HG03108 (cell line): ENCODE measurements around the gene SLC8A3.
"Not testable (repeated sequence)": the region's sequence is repeated elsewhere in the genome, so short reads cannot be mapped to it uniquely, and the experiment has no call there.

ENCODE experiments used
- ATAC-seq: cut with Tn5 transposase; IDR thresholded peaks from one replicate; pipeline ENCODE4 v1.9.1; 2021; ENCODE audit warnings: moderate library complexity; ENCODE audit not compliant: unreplicated experiment

The SLC8A3 gene

DNA sequence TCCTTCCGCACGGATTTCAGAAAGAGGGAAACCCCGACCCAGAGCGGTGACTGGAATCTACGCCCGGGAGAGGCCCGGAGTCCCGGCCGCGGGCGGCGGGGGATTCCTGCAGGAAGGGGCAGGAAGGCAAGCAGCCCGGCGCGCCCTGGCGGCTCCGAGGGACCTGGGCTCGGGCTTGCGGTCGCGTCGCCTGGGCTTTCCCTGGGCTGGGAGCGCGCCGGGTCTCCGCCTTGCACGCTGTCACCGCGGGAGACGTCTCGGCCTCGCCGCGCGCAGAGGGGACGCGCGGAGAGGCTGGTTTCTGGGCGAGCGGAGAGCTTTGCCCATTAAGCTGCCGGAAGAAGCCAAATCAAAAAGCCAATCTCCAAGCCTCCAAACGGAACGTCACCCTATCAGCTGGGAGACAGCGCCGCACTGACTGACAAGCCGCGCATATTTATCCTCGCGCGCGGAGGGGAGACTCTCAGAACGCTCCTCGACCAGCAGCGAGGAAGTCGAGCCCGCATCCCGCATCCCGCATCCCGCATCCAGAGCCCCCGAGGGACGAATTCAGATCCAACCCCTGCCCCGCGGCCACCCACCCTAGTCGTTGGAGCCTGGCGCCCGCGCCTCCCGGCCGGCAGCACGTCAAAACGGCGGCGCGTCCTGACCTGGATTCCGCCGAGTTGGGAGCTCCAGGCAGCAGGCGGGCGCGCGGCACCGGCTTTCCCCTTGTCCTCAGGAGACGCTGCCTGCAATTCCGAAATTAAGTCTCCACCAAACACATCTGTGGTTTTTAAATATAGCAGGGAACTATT is at the start of gene SLC8A3:
Gene SLC8A3, minus strand, starts transcription at position 293 of the 797 bp plus-strand sequence. CDS start 20,529 bp downstream, outside the sequence.
- ATAC-seq, result no peak

DNA sequence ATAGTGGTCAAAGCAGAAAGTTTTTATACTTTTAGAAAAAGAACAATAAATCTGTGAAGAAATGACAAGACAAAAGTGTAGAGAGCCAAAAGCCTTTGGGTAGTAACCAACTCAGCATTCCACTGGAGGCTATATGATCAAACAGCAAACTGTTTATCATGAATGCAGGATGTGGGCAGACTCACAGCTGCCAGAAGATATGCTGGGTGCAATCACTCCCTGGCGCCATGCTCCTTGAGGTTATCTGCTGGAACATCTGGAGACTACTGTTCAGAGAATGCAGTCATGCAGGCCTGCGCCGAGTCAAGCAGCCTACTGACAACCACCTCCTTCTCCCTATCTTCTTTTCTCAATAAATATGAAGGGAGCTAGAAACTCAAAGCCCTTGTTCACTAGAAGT is 49.0 kb upstream of the SLC8A3 start:
- no peak for ATAC-seq

DNA sequence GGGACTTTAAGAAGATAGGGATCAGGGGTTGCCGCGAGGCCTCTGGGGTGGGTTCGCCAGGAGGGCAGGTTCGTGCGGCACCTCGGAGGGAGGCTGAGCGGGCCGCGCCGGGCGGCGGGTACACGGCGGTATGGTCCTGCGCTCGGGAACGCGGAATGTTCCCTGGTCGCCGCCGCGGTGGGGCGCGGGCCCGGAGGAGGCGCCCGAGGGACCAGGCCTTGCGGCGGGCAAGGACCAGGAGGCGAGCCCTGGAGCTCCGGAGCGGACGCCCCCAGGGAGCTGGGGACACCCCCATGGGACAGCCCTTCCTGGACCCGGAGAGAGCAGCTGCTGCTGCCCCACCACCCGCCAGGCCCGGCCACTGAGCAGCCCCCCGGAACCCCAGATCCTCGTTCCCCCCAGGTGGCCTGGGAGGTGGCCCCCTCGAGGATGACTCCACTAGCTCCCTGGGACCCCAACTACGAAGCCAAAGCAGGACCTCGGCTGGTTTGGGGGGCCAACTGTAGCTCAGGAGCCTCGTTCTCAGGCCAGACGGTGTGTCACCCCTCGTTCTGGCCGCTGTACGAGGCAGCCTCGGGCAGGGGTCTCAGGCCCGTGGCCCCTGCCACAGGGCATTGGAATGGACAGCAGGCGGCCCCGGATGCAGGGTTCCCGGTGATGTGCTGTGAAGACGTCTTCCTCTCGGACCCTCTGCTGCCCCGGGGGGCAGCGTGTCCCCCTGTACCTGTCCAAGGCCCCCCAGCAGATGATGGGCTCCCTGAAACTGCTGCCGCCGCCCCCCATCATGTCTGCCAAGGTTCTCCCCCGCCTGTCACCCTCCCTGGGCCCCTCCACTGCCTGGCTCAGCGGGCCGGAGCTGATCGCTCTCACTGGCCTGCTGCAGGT is 45.6 kb upstream of the SLC8A3 start:
- no peak for ATAC-seq

GRCh38 chr14:70231756-70232544 is 43.2 kb upstream of the SLC8A3 start:
- not testable (repeated sequence) for ATAC-seq

GRCh38 chr14:70229877-70230640 is 41.3 kb upstream of the SLC8A3 start:
- ATAC-seq, result not testable (repeated sequence)

DNA sequence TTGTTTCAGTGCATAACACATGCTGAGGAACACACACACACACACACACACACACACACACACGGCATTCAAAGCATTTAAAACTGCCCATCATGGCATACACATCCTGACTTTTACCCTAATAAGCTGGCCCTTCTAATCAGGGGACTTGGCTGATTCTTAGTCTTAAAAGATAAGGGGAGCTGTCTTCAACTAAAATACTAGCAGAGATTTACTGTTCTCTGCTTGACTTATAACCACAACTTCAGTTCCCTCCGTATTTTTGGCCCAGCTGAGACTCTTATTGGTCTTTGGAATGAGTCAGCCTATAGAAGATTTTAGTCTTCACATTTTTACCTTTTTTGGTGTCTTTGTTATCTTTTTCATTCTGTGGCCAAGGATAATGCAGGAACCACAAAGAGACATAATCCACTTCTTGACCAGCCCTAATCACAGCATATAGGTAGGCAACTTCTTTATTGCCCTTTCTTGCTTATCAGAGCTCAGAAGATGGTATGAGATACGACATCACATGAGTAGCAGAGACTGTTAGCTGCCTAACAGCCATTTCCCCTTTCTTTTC is 25.1 kb upstream of the SLC8A3 start:
- ATAC-seq, result no peak

DNA sequence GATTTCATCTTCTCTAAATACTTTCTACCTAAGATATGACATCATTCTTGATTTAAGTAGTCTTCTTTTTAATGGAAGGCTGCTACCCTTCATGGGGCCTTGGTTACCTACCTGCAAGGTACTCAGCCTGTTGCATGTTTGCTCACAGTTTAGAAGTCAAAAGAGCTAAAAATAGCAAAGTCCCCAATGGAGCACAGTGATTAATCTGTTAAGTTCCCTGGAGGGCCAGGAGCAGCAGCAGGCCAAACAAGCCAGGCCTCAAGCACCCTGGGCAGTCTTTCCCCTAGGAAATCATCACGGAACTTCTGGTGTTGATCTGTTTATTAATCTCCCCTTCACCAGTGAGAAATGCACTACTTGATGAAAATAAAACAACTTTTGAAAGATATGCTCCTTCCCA is 24.0 kb upstream of the SLC8A3 start:
- ATAC-seq, result no peak

DNA sequence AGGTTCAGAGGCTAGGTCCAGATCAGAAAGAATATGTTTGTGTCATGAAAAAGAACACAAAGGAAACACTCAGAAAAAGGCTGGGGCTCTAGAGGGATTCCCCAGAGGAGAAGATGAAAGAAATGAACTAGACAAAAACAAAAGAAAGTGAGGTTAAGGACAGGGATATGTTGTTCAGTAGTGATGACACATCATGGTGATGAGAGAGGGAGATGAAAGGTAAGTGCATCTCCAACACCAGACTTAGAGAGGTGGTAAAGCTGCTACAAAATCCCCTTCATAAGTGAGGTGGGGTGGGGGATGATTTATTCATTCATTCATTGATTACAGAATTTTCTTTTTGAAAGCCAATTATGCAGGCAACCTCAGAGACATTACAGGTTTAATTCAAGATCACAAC is 19.6 kb upstream of the SLC8A3 start:
- no peak for ATAC-seq

DNA sequence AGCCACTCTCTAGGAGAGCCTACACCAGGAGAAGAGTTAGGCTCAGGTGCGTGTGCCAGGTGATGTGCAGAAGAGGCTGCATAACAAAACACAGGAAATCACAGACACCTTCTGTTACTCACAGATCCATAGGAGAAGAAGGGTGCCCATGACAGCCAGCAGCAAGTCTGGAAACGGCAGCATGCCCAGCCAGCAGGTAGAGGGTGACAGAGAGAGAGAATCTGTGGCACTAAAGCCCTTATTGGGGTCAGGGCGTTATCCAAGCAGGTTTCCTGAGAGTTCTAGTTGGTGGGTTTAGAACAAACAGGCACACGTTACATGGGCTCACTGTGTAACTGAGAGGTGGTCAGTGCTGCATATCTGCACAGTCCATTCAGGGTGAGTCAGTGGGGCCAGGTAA is 14.9 kb upstream of the SLC8A3 start:
- ATAC-seq, result no peak

DNA sequence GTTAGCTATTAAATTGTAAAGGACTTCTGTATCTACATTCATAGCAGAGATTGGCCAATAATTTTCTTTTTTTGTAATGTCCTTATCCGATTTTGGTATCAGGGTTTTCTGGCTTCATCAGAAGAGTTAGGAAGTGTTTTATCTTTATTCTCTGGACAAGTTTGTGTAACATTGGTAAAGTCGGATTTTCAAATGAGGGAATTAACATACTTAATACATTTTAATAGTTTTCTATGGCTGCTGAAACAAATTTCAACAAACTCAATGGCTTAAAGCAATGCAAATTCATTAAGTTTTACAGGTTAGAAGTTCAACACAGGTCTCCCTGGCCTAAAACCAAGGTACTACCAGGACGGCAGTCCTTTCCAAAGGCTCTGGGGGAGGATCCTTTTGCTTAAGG is 13.2 kb upstream of the SLC8A3 start:
- ATAC-seq, result no peak

DNA sequence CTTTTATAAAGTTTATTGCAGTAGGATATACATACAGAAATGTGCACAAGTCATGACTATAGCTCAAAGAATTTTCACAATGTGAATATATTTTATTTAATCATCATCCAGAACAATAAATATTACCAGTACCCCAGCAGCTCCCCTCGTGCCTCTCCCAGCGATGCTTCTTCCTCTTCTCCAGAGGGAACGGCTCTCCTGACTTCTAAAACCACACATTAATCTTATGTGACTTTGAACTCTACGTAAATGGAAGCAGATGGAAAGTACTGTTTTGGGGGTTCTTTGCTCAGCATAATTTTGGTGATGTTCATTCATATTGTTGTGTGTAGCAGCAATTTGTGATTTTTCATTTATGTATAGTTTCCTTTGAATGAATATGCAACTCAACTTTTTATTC is 4.6 kb upstream of the SLC8A3 start:
- ATAC-seq, result no peak

GRCh38 chr14:70192915-70193314 is 4.2 kb upstream of the SLC8A3 start:
- no peak for ATAC-seq

GRCh38 chr14:70190156-70190555 is 1.4 kb upstream of the SLC8A3 start:
- ATAC-seq, result no peak

DNA sequence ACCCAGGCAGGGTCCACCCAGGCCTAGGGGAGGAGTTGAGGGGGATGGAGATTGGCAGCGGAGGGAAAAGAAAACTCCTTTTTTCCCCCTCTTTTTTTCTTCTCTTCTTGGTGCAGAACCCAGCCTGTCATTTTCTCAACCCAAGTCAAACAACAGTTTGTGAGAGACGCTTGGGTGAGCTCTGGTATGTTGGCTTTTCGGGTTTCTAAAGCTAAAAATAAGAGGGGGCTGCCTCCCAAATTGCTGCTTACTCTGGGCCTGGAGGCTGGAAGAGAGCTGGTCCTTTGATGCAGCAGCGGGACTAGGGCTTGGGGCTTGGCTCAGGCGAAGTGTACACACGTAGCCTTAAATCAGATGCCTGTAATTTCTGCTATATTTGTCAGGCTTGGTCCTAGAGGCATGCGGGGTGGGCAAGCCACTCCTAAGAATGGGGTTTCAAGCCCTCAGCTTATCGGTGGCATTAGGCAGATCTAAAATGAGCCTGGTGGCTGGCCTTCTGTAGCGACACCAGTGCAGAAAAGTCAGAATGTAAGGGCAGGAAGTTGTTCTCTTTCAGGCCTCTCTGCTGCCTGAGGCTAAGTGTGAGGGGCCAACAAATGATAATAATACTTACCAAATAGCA is 816 bp upstream of the SLC8A3 start:
- no peak for ATAC-seq

GRCh38 chr14:70188322-70188658 is 461 bp downstream of the SLC8A3 start:
- no peak for ATAC-seq

GRCh38 chr14:70186900-70187451 is 1.8 kb downstream of the SLC8A3 start:
- no peak for ATAC-seq

DNA sequence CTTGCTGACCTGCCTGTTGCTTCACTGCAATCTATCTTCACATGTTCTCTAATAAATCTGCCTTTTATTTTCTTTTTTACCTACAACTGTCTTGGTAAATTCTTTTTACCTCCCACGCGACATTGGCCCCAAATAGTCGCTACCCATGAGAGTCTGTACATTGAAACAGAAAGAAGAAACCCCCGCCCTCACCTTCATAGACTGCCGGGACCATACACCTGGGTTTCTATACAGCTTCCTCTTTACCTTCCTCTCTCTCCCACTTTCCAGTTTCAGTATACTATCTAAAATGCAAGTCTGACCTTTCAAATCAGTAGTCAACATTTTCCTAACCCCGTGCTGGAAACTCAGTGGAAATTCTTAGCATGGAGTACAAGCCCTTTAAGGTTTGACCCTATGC is 4.8 kb downstream of the SLC8A3 start:
- peak; percentile 50 for ATAC-seq

- no peak for ATAC-seq
Observed at GRCh38 chr14:70181276-70181675, 7.5 kb downstream of the SLC8A3 start.

DNA sequence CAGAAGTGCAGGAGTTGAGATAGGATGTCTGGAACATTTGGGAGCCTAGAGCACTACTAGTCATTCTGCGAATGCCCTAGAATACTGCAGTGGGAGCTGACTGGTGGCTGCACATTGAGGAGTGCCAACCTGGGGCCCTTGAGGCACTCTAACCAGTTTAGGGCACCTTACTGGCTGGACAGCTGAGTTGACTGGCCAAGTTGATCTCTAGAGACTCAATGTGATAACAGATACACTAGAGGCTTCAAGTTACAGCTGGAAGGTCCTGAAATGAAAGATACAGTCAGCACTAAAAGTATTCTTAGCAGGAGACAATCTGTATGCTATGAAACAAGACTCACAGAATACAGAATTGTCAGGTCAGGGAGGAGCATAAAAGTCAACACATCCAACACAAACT is 8.0 kb downstream of the SLC8A3 start:
- ATAC-seq, result no peak
